HL-60 (cell line): ENCODE data around the gene FAM83D.

Source experiments
- CTCF ChIP-seq: IDR thresholded peaks from one replicate; pipeline ENCODE4 v1.5.1; 2011; ENCODE audit warnings: low read length, control low read depth, inconsistent platforms; ENCODE audit not compliant: insufficient read depth
- GABPA ChIP-seq: IDR thresholded peaks from 2 replicates; pipeline ENCODE4 v1.6.1; 2012; ENCODE audit warnings: low read depth
- POLR2AphosphoS5 ChIP-seq: IDR thresholded peaks from 2 replicates; pipeline ENCODE4 v1.6.1; 2012; ENCODE audit warnings: low read depth
- REST ChIP-seq: IDR thresholded peaks from 2 replicates; pipeline ENCODE4 v1.6.1; 2012; ENCODE audit warnings: low read depth; ENCODE audit not compliant: insufficient replicate concordance
- SPI1 ChIP-seq: IDR thresholded peaks from 2 replicates; pipeline ENCODE4 v1.6.1; 2012; ENCODE audit warnings: low read depth, mild to moderate bottlenecking, borderline replicate concordance

- no peak for TF ChIP-seq CTCF
- TF ChIP-seq REST = no peak
- TF ChIP-seq GABPA = no peak
- no peak for TF ChIP-seq POLR2AphosphoS5
- TF ChIP-seq SPI1 = no peak
Observed at GRCh38 chr20:38881806-38882440, 44.3 kb upstream of the FAM83D start.
